HG03097 (cell line): ENCODE measurements around the gene TMA7B.
"Not testable (repeated sequence)": the region's sequence is repeated elsewhere in the genome, so short reads cannot be mapped to it uniquely, and the experiment has no call there.

ENCODE experiments used
- ATAC-seq: cut with Tn5 transposase; IDR thresholded peaks from one replicate; pipeline ENCODE4 v1.9.1; 2021; ENCODE audit not compliant: unreplicated experiment, low FRiP score

Gene TMA7B

GRCh38 chr22:39951603-39952293, 8.4 kb upstream of the TMA7B start:
- ATAC-seq, result not testable (repeated sequence)

GRCh38 chr22:39952347-39952746, 7.8 kb upstream of the TMA7B start:
- no peak for ATAC-seq

GRCh38 chr22:39953101-39953500, 7.1 kb upstream of the TMA7B start:
- ATAC-seq, result no peak

GRCh38 chr22:39954584-39955055, 5.6 kb upstream of the TMA7B start:
- ATAC-seq, result no peak

GRCh38 chr22:39955675-39956074, 4.5 kb upstream of the TMA7B start:
- ATAC-seq, result no peak

GRCh38 chr22:39956932-39957664, 3.1 kb upstream of the TMA7B start:
- ATAC-seq, result peak; percentile 42

- no peak for ATAC-seq
Observed at GRCh38 chr22:39958009-39958711, 2.0 kb upstream of the TMA7B start.

GRCh38 chr22:39958949-39959639, 1.1 kb upstream of the TMA7B start:
- no peak for ATAC-seq

GRCh38 chr22:39960791-39961746, 872 bp downstream of the TMA7B start:
- peak; percentile 69 for ATAC-seq

GRCh38 chr22:39962071-39962470, 1.9 kb downstream of the TMA7B start:
- no peak for ATAC-seq

- ATAC-seq, result no peak
Observed at GRCh38 chr22:39965748-39966147, 5.6 kb downstream of the TMA7B start.

- ATAC-seq, result no peak
Observed at GRCh38 chr22:39966470-39966869, 6.3 kb downstream of the TMA7B start.

- no peak for ATAC-seq
Observed at GRCh38 chr22:39967103-39967829, 7.1 kb downstream of the TMA7B start.

- no peak for ATAC-seq
Observed at GRCh38 chr22:39967996-39968972, 8.1 kb downstream of the TMA7B start.

GRCh38 chr22:39970742-39971141, 10.5 kb downstream of the TMA7B start:
- ATAC-seq, result no peak

- ATAC-seq, result no peak
Observed at GRCh38 chr22:39972641-39973040, 12.4 kb downstream of the TMA7B start.

GRCh38 chr22:39973656-39974055, 13.5 kb downstream of the TMA7B start:
- no peak for ATAC-seq

- ATAC-seq, result no peak
Observed at GRCh38 chr22:39974065-39974464, 13.9 kb downstream of the TMA7B start.
